Measurements from ENCODE around the gene CDH12.
"Not testable (repeated sequence)": the region's sequence is repeated elsewhere in the genome, so short reads cannot be mapped to it uniquely, and the experiment has no call there.

Gene CDH12

DNA sequence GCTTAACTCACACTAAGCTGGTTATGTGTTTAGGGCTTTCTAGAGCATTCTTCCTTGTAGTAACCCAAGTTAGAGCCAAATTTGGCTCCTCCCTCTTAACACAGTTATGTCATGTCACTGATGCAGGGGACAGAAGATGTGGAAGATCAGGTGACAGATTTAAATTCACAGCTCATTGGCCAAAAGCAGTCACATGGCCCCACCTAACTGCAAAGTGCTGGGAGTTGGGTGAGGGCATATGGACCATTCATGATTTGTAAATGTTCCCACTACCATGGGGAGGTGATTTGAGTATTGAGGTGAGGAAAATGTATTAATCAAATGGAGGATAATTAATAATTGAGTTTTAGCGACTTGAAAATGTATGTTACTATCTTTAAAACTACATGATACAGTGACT is 829.4 kb downstream of the CDH12 start:
- no peak for DNase-seq (ENCODE audit: low read depth in 3 of 3)

DNA sequence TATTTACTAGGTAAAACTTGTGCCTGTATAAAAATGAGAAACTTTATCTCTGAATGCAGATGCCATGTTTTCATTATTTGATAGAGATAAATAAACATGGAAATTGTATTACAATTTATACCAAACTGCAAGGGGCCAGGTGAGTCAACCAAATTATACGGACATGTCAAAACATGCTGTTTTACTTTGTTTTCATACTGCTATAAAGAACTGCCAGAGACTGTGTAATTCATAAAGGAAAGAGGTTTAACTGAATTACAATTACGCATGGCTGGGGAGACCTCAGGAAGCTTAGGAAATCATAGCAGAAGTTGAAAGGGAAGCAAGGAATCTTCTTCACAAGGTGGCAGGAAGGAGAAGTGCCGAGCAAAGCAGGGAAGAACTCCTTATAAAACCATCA is 840.3 kb downstream of the CDH12 start:
- not testable (repeated sequence) for DNase-seq (ENCODE audit: low read depth in 3 of 3)

- not testable (repeated sequence) for DNase-seq (ENCODE audit: low read depth in 3 of 3)
Observed at GRCh38 chr5:22010808-22011207, 842.3 kb downstream of the CDH12 start.

GRCh38 chr5:22001097-22001496 is 852.0 kb downstream of the CDH12 start:
- not testable (repeated sequence) for DNase-seq (ENCODE audit: low read depth in 3 of 3)

- not testable (repeated sequence) for DNase-seq (ENCODE audit: low read depth in 3 of 3)
Observed at GRCh38 chr5:21985799-21986198, 867.3 kb downstream of the CDH12 start.

DNA sequence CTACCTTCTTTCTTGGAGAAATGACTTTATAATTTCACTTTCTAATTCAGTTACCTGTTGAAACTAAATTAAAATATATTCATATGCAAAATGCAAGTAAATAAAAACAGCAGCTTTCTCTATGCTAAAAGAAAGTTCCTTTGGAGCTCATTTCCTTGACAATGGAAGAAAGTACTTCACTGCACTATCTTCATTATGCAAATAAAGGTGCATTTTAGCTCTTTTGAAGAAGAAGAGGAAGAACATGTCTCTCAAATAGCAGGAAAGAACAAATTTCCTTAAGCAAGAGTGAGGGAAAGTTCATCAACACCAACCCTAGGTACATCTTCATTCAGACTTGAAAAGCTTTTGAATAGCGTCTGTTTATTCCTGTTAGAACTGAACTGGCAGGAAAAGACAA is 901.6 kb downstream of the CDH12 start:
- DNase-seq (ENCODE audit: low read depth in 3 of 3), result not testable (repeated sequence)

GRCh38 chr5:21931116-21931515 is 922.0 kb downstream of the CDH12 start:
- no peak for DNase-seq (ENCODE audit: low read depth in 3 of 3)

GRCh38 chr5:21919414-21920022 is 933.6 kb downstream of the CDH12 start:
- DNase-seq (ENCODE audit: low read depth in 3 of 3), result no peak

DNA sequence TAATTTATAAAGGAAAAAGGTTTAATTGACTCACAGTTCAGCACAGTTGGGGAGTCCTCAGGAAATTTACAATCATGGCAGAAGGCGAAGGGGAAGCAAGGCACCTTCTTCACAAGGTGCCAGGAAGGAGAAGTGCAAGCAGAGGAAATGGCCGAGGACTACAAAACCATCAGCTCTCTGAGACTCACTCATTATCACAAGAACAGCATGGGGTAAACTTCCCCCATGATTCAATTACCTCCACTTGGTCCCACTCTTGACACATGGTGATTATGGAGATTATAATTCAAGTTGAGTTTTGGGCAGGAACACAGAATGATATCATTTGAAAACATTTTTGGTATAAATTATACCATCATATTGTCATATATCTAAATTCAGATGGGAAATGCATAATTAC is 934.7 kb downstream of the CDH12 start:
- DNase-seq (ENCODE audit: low read depth in 3 of 3), result no peak

DNA sequence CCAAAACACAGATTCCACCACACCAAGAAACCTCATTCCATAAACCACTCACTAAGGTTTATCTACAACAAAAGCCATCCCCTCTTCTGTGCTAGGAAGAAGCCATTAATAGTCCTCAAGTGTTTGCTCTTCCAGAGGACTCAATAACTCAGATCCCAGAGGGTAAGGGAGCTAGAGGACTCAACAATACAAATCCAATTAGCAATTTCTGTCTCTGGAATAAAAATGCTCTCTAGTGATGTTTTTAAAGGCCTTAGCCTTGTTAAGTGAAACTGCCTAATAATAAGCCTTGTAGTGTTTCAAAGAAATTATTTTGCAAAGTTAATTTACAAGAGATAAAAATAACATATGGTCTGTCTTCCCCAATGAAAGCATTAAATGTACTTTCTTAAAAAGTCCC is 942.4 kb downstream of the CDH12 start:
- DNase-seq (ENCODE audit: low read depth in 3 of 3), result no peak

GRCh38 chr5:21895766-21896350 is 957.3 kb downstream of the CDH12 start:
- no peak for DNase-seq (ENCODE audit: low read depth in 3 of 3)

- no peak for DNase-seq (ENCODE audit: low read depth in 3 of 3)
Observed at GRCh38 chr5:21893161-21893560, 960.0 kb downstream of the CDH12 start.

GRCh38 chr5:21889581-21889980 is 963.6 kb downstream of the CDH12 start:
- no peak for DNase-seq (ENCODE audit: low read depth in 3 of 3)

DNA sequence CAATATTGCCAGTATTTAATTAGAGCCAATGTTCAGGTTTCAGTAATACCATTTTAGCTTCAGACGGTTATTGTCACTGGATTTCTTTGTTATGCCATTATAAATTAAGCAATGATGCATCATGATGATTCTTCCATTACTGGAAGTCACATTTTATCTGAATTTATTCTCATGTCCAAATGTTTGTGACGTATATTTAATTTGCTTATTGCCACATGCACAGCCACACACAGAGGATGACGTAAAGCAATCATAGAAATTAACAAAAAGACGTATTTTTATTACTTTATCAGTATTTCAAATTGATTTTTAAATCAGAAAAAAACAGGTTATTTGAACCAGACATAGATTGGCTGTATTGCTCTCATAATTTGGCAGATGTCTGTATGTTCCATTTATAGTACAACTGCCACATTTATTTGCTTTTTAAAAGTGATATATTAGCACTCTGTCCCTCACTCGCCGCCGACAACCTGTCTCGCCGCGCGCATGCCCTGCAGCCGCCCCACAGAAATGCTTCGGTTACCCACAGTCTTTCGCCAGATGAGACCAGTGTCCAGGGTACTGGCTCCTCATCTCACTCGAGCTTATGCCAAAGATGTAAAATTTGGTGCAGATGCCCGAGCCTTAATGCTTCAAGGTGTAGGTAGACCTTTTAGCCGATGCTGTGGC is 970.9 kb downstream of the CDH12 start:
- DNase-seq (ENCODE audit: low read depth in 3 of 3), result no peak

DNA sequence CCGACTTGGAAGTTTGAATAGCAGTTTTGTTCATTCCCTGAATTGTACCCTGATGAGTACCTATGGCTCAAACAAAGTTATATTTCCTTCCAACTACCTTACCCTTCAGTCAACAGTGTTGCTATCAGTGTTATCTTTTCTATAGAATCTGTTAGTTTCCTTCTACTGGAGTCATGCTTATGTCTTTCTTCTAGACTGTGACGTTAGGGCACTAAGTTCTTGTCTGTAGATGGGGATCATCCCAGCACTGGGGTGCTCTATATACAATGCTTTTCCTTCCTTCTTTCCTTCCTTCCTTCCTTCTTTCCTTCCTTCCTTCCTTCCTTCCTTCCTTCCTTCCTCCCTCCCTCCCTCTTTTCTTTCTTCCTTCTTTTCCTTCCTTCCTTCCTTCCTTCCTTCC is 973.0 kb downstream of the CDH12 start:
- DNase-seq (ENCODE audit: low read depth in 3 of 3), result no peak

- no peak for DNase-seq (ENCODE audit: low read depth in 3 of 3)
Observed at GRCh38 chr5:21862986-21863385, 990.2 kb downstream of the CDH12 start.

DNA sequence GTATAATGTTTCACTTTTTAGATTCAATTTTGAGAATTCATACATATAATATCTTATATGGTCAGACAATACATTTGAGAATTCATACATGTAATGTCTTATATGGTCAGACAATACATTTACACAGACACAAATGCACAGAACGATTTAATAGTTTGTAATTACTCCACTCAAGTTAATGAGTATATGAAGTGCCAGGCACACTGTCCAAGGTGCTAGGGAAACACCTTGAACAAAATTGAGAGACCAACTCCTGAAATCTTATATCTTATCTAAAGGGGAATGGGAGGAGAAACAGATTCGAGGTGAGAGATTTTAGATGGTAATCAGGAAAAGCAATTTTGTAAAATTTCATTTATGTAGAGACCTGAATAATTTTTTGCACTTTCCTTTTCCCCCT is 994.7 kb downstream of the CDH12 start:
- no peak for DNase-seq (ENCODE audit: low read depth in 3 of 3)

- DNase-seq (ENCODE audit: low read depth in 3 of 3), result no peak
Observed at GRCh38 chr5:21856987-21857386, 996.2 kb downstream of the CDH12 start.

DNA sequence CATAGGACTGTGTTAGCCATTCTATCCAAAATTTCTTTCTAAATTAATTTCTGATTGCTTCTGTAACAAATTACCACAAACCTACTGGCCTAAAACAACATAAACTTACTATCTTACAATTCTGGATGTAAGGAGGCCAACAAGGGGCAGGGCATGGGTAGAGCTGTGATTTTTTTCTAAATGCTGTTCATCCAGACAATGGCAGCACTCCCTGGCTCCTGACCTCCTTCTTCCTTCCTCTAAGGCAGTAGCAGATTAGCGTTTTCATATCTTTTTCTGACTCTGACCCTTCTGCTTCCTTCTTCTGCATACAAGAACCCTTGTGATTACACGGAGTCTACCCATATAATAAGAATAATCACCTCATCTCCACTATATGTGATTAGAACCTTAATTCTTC is 1005.8 kb downstream of the CDH12 start:
- no peak for DNase-seq (ENCODE audit: low read depth in 3 of 3)

DNA sequence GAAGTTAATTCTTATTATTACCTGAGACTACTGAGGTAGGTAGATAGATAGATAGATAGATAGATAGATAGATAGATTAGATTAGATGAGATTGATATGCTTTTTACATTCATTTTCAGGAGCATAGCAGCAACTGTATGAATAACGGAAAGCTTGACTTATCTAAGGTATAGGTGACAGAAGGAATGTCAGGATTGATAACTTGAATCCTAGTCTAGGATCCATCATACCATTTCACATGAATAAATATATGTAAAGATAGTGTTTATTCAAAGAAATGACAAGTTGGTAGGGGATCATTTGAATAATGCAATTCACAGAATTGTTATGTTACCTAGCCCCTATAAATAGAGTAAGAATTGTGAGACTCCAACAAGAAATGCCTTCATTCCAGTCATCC is 1008.2 kb downstream of the CDH12 start:
- no peak for DNase-seq (ENCODE audit: low read depth in 3 of 3)

- no peak for DNase-seq (ENCODE audit: low read depth in 3 of 3)
Observed at GRCh38 chr5:21834863-21835262, 1018.3 kb downstream of the CDH12 start.

- no peak for DNase-seq (ENCODE audit: low read depth in 3 of 3)
Observed at GRCh38 chr5:21831145-21831787, 1021.9 kb downstream of the CDH12 start.

DNA sequence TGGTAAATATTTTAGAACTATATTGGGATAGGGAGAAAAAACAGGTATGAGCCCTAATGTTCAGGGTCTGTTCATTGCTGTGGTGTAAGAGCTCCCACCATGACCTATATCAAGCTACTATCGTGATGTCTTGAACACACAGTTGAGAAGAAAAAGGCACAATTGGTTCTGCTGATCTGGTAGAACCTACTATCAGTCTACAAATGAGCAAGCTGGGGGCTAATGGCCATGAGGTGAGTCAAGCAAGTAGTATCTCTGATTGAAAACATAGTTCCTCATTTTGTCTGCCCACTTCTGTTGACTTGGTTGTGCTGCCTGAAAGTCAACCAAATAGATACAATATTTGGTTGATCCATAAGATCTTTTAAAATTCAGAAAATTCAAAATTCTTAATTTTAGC is 1026.3 kb downstream of the CDH12 start:
- DNase-seq (ENCODE audit: low read depth in 3 of 3), result no peak

All from stimulated activated CD4-positive, alpha-beta T cell treated with anti-CD3 and anti-CD28 coated beads, TNF-alpha, amount 100 ng/mL, for 4 hours (primary cell).